ENCODE measurements around the gene FAM81A.

The FAM81A gene

GRCh38 chr15:59545573-59545972, 107.6 kb downstream of the FAM81A start:
- DNase-seq = no peak

GRCh38 chr15:59548501-59549226, 110.7 kb downstream of the FAM81A start:
- no peak for DNase-seq

- no peak for DNase-seq
These were observed 111.6 kb downstream of the FAM81A start for GRCh38 chr15:59549301-59550185.

- DNase-seq = no peak
These were observed 112.5 kb downstream of the FAM81A start for GRCh38 chr15:59550530-59550929.

GRCh38 chr15:59550956-59551355, 113.0 kb downstream of the FAM81A start:
- DNase-seq = no peak

- no peak for DNase-seq
These were observed 116.1 kb downstream of the FAM81A start for GRCh38 chr15:59553879-59554735.

- DNase-seq = no peak
These were observed 117.7 kb downstream of the FAM81A start for GRCh38 chr15:59555696-59556095.

GRCh38 chr15:59556380-59556779, 118.4 kb downstream of the FAM81A start:
- no peak for DNase-seq

GRCh38 chr15:59557581-59557980, 119.6 kb downstream of the FAM81A start:
- no peak for DNase-seq

GRCh38 chr15:59558851-59559250, 120.9 kb downstream of the FAM81A start:
- no peak for DNase-seq

- DNase-seq = no peak
These were observed 123.6 kb downstream of the FAM81A start for GRCh38 chr15:59561547-59561946.

- no peak for DNase-seq
These were observed 124.6 kb downstream of the FAM81A start for GRCh38 chr15:59562448-59563186.

- no peak for DNase-seq
These were observed 127.3 kb downstream of the FAM81A start for GRCh38 chr15:59565299-59565698.

GRCh38 chr15:59567324-59567723, 129.3 kb downstream of the FAM81A start:
- DNase-seq = no peak

GRCh38 chr15:59569477-59569876, 131.5 kb downstream of the FAM81A start:
- DNase-seq = no peak

- no peak for DNase-seq
These were observed 132.3 kb downstream of the FAM81A start for GRCh38 chr15:59570315-59570714.

- no peak for DNase-seq
These were observed 133.6 kb downstream of the FAM81A start for GRCh38 chr15:59571606-59572005.
